ENCODE results near the gene GPRASP1.

DNA sequence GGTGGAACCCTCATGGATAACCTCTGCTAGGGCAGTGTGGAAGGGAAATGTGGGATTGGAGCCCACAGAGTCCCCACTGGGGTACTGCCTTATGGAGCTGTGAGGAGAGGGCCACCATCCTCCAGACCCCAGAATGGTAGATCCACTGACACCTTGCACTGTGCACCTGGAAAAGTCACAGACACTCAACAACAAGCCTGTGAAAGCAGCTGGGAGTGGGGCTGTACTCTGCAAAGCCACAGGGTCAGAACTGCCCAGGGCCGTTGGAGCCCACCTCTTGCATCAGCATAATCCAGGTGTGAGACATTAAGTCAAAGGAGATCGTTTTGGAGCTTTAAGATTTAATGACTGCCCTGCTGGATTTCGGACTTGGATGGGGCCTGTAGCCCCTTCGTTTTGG, 40.4 kb upstream of the GPRASP1 start:
- TF ChIP-seq ZBTB33 (IDR thresholded peaks at IDR 0.05) (no peak), RAD21 (IDR thresholded peaks at IDR 0.05) (no peak)
- TF ChIP-seq, protein P1, sequence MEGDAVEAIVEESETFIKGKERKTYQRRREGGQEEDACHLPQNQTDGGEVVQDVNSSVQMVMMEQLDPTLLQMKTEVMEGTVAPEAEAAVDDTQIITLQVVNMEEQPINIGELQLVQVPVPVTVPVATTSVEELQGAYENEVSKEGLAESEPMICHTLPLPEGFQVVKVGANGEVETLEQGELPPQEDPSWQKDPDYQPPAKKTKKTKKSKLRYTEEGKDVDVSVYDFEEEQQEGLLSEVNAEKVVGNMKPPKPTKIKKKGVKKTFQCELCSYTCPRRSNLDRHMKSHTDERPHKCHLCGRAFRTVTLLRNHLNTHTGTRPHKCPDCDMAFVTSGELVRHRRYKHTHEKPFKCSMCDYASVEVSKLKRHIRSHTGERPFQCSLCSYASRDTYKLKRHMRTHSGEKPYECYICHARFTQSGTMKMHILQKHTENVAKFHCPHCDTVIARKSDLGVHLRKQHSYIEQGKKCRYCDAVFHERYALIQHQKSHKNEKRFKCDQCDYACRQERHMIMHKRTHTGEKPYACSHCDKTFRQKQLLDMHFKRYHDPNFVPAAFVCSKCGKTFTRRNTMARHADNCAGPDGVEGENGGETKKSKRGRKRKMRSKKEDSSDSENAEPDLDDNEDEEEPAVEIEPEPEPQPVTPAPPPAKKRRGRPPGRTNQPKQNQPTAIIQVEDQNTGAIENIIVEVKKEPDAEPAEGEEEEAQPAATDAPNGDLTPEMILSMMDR (IDR thresholded peaks at IDR 0.05; ENCODE audit: low read depth, low read length, missing input control): no peak

Measured in liver (tissue), 3 donors.